HFFc6 (cell line): ENCODE measurements around the gene FKBP4. TPM values are rescaled to one million over a fixed set of nuclear protein-coding genes. Genes with fewer than 3 reads are reported as not detected.
A peak's percentile ranks its signal among the peaks of the same experiment; 100 is the strongest.

Experiments
- DNase-seq: peaks from one replicate; pipeline ENCODE4 v3.0.0-alpha.2; 2018
- H3K27ac Mint-ChIP-seq: 2 replicates; pipeline ENCODE4 v1.8.0; 2020; ENCODE audit warnings: mild to moderate bottlenecking, mixed read lengths
- H3K27me3 Mint-ChIP-seq: 2 replicates; pipeline ENCODE4 v1.8.0; 2021; ENCODE audit warnings: mild to moderate bottlenecking, moderate library complexity, mixed read lengths; ENCODE audit not compliant: insufficient read depth
- H3K36me3 Mint-ChIP-seq: 2 replicates; pipeline ENCODE4 v1.8.0; 2021; ENCODE audit warnings: low read depth, mixed read lengths
- H3K4me1 Mint-ChIP-seq: 2 replicates; pipeline ENCODE4 v1.8.0; 2020; ENCODE audit warnings: low read depth, mixed read lengths
- H3K4me3 Mint-ChIP-seq: 2 replicates; pipeline ENCODE4 v1.8.0; 2020; ENCODE audit warnings: mild to moderate bottlenecking, moderate library complexity, mixed read lengths
- H3K9me3 Mint-ChIP-seq: 2 replicates; pipeline ENCODE4 v1.8.0; 2020; ENCODE audit warnings: mild to moderate bottlenecking, mixed read lengths
- long read RNA-seq: library from polyadenylated mRNA; unstranded; transcript quantifications from one replicate; pipeline ENCODE4 v2.0.0, GENCODE V29; 2019
- total RNA-seq, 6 experiments: library from RNA; stranded (reverse); fragmentation: NEBNext Ultra II Directional; extraction: Animal tissue kit (Norgen Biotek cat#: 25700); gene quantifications; 2 replicates in 1 of 6; 3 replicates in 5 of 6; pipeline ENCODE4 v1.2.3, GENCODE V29; 2021
- TF ChIP-seq, protein P1 (sequence below): fragments of 200-600 bp; sonication (generic); IDR thresholded peaks from 2 replicates; pipeline ENCODE4 v1.5.0; 2021; ENCODE audit warnings: antibody characterized with exemption, mild to moderate bottlenecking

FKBP4 gene, protein sequence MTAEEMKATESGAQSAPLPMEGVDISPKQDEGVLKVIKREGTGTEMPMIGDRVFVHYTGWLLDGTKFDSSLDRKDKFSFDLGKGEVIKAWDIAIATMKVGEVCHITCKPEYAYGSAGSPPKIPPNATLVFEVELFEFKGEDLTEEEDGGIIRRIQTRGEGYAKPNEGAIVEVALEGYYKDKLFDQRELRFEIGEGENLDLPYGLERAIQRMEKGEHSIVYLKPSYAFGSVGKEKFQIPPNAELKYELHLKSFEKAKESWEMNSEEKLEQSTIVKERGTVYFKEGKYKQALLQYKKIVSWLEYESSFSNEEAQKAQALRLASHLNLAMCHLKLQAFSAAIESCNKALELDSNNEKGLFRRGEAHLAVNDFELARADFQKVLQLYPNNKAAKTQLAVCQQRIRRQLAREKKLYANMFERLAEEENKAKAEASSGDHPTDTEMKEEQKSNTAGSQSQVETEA
- total RNA-seq, result 100 to 1,000 TPM in 1 of 6 experiments, 10 to 100 TPM in 5; 62.3 to 105 (median 69.1) TPM
- long read RNA-seq, transcript FKBP4-201 (10 exons, 3,732 nt), result major isoform, 98 of 107 reads
- long read RNA-seq, partial matches to known transcripts, result 6 of 107 reads
- long read RNA-seq, other reads (novel, unspliced or antisense), result 3 of 107 reads

DNA sequence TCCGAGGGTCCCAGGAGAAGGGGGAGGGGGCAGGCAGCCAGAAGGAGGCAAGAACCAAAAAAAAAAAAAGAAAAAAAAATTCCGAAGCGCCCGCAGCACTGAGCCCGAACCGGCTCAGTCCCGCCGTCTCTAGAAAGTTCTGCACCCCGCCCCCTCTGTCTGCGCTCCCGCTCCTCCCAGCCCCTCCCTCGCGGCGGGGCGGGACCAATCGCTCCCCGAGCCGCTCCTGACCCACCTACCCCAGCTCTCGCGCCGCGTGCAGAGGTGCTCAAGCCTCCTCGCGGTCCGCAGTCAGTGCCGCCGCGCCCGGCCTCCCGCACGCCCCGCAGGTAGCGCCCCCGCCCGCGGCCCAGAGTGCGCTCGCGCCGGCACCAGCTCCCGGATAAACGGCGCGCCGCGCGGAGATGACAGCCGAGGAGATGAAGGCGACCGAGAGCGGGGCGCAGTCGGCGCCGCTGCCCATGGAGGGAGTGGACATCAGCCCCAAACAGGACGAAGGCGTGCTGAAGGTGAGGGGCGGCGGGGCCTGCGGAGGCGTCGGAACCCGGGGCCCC is at the start of gene FKBP4:
FKBP4 (plus strand) TSS at position 235 of the 554 bp plus-strand sequence; CDS start at position 405, 170 bp downstream.
- peaks cover 5% of the 10 kb centered on the region for H3K27me3 Mint-ChIP-seq
- peaks cover 17% of the 10 kb centered on the region for H3K36me3 Mint-ChIP-seq
- peaks cover 17% of the 10 kb centered on the region for H3K4me1 Mint-ChIP-seq
- no peaks in the 10 kb centered on the region for H3K9me3 Mint-ChIP-seq
- peak within 1 kb of the TSS; percentile 36 for H3K27ac Mint-ChIP-seq
- peak; percentile 76 for DNase-seq
- H3K4me3 Mint-ChIP-seq, result peak within 1 kb of the TSS; percentile 95
- TF ChIP-seq, protein P1, sequence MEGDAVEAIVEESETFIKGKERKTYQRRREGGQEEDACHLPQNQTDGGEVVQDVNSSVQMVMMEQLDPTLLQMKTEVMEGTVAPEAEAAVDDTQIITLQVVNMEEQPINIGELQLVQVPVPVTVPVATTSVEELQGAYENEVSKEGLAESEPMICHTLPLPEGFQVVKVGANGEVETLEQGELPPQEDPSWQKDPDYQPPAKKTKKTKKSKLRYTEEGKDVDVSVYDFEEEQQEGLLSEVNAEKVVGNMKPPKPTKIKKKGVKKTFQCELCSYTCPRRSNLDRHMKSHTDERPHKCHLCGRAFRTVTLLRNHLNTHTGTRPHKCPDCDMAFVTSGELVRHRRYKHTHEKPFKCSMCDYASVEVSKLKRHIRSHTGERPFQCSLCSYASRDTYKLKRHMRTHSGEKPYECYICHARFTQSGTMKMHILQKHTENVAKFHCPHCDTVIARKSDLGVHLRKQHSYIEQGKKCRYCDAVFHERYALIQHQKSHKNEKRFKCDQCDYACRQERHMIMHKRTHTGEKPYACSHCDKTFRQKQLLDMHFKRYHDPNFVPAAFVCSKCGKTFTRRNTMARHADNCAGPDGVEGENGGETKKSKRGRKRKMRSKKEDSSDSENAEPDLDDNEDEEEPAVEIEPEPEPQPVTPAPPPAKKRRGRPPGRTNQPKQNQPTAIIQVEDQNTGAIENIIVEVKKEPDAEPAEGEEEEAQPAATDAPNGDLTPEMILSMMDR, result no peak

DNA sequence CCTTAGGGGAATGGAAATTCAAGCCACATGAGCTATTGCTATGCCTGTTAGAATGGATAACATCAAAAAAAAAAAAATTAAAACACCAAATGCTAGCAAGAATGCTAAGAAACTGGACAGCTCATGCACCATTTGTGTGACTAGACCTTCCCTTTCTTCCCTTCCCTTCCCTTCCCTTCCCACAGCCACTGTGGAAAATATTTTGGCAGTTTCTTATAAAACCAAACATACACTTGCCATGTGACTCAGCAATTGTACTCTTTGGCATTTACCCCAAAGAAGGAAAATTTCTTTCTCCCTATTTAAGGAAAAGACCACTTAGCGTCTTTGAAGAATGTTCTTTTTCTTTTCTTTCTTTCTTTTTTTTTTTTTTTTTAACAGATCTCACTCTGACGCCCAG is 49.1 kb upstream of the FKBP4 start:
- H3K9me3 Mint-ChIP-seq, result no peaks in the 10 kb centered on the region
- TF ChIP-seq, protein P1, result no peak
- no peaks in the 10 kb centered on the region for H3K4me1 Mint-ChIP-seq
- H3K27ac Mint-ChIP-seq, result no peak overlapping the region
- no peak for DNase-seq
- no peak overlapping the region for H3K4me3 Mint-ChIP-seq
- H3K36me3 Mint-ChIP-seq, result no peaks in the 10 kb centered on the region
- H3K27me3 Mint-ChIP-seq, result peaks cover 39% of the 10 kb centered on the region

DNA sequence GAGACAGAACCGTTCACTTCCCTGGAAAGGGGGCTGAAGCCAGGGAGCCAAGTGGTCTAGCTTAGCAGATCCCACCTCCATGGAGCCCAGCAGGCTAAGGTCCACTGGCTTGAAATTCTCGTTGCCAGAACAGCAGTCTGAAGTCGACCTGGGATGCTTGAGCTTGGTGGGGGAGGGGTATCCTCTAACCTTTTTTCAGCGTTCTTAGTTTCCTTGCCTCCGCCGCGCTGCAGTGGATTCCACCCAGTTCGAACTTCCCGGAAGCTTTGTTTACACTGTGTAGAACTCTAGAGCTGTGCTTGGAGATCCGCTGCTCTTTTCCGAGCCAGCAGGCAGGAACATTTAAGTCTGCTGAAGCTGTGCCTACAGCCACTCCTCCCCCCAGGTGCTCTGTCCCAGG is 45.2 kb upstream of the FKBP4 start:
- Mint-ChIP-seq H3K27ac (no peak overlapping the region), H3K4me1 (no peaks in the 10 kb centered on the region), H3K4me3 (no peak overlapping the region), H3K36me3 (no peaks in the 10 kb centered on the region), H3K9me3 (no peaks in the 10 kb centered on the region), H3K27me3 (peaks cover 33% of the 10 kb centered on the region)
- TF ChIP-seq, protein P1, result no peak
- no peak for DNase-seq

DNA sequence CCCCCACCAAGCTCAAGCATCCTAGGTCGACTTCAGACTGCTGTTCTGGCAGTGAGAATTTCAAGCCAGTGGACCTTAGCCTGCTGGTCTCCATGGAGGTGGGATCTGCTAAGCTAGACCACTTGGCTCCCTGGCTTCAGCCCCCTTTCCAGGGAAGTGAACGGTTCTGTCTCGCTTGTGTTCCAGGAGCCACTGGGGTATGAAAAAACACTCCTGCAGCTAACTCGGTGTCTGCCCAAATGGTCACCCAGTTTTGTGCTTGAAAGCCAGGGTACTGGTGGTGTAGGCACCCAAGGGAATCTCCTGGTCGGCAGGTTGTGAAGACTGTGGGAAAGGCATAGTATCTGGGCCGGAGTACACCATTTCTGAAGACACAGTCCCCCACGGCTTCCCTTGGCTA is 44.6 kb upstream of the FKBP4 start:
- peaks cover 33% of the 10 kb centered on the region for H3K27me3 Mint-ChIP-seq
- TF ChIP-seq, protein P1, result no peak
- no peaks in the 10 kb centered on the region for H3K9me3 Mint-ChIP-seq
- H3K36me3 Mint-ChIP-seq, result no peaks in the 10 kb centered on the region
- no peak overlapping the region for H3K4me3 Mint-ChIP-seq
- no peak for DNase-seq
- H3K4me1 Mint-ChIP-seq, result no peaks in the 10 kb centered on the region
- H3K27ac Mint-ChIP-seq, result no peak overlapping the region

DNA sequence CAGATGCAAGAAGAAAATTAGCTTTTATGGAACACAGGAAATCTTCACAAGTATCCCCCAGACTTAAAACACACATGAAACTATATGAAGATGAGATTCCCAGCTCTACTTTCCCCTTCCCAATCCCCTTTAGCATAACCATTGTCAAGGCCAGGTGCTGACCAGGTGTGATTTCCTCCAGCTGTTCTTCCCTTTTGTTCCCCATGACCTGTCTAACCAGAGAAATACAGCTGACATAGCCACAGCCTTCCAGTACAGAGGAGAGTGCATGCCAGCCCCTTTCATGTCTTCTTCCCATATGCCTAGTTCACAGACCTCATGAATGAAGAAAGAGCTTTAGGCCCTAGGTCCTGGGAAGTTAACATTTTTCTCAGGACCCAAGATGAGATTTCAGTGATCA is 43.5 kb upstream of the FKBP4 start:
- H3K27ac Mint-ChIP-seq, result no peak overlapping the region
- no peaks in the 10 kb centered on the region for H3K9me3 Mint-ChIP-seq
- no peak overlapping the region for H3K4me3 Mint-ChIP-seq
- no peaks in the 10 kb centered on the region for H3K36me3 Mint-ChIP-seq
- peaks cover 36% of the 10 kb centered on the region for H3K27me3 Mint-ChIP-seq
- TF ChIP-seq, protein P1, result no peak
- no peak for DNase-seq
- H3K4me1 Mint-ChIP-seq, result no peaks in the 10 kb centered on the region
